Ureter (tissue), 1 donor: ENCODE results near the gene CCDC33. TPM values are rescaled to one million over a fixed set of nuclear protein-coding genes. Genes with fewer than 3 reads are reported as not detected.

ENCODE experiments used
- DNase-seq: peaks from one replicate; pipeline ENCODE4 v3.0.0-alpha.2; 2020; ENCODE audit warnings: low spot score
- total RNA-seq: library from RNA; stranded (reverse); gene quantifications from one replicate; pipeline ENCODE4 v1.2.4, GENCODE V29; 2023
- donor health status: DM: yes; HTN: yes; CAD: no.

CCDC33 gene
- total RNA-seq, 1 donor from 2014 or later, result 10.2 TPM

DNA sequence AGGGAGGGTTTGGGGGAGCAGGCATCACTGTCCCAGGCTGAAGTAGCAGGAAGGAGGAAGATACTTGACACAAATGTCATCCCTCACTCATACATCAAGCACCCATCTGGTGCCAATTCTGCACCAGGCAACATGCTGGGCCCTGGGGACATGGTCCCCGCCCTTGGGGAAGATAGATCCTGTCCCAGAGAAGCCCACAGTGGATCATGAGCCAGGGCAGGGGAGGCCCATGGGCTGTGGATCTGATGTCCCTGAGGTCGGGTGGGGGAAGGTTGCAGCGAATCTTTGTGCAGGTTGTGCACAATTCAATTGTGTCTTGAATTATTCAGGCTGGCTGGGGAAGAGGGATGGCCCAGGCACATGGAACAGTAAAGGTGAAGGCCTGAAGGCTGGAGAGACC, 6.4 kb upstream of the CCDC33 start:
- no peak for DNase-seq

DNA sequence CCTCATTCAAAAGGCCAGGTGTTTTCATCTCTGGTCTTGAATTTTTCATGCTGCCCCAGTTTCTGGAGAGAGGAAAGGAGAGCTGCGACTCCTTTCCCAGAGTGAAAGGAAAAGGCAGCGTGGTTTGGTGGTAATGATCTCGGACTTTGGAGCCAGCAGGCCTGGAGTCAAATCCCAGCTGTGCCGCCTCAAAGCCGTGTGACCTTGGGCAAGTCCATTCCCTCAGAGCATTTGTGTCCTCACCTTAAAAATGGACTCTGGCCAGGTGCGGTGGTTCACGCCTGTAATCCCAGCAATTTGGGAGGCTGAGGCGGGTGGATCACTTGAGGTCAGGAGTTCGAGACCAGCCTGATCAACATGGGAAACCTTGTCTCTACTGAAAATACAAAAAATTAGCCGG, 4.7 kb upstream of the CCDC33 start:
- DNase-seq, result no peak

DNA sequence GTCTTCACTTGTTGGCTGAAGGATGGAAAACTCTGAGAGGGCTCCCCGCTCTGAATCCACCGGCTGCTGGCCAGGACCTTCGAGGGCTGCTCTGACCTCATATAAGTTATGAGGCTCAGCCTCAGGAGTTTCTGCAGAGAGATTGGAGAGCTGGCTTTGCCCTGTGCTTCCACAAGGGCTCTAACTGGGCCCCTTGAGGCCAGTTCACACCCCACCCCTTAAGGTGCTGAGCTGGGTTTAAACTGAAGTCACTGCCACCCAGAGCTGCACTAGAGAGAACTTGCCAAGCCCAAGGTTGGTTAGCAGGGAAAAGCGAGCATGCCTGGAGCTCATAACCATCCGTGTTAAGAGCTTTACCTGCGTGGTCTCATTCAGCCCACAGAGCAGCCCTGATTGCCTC, 2.8 kb upstream of the CCDC33 start:
- DNase-seq, result no peak

DNA sequence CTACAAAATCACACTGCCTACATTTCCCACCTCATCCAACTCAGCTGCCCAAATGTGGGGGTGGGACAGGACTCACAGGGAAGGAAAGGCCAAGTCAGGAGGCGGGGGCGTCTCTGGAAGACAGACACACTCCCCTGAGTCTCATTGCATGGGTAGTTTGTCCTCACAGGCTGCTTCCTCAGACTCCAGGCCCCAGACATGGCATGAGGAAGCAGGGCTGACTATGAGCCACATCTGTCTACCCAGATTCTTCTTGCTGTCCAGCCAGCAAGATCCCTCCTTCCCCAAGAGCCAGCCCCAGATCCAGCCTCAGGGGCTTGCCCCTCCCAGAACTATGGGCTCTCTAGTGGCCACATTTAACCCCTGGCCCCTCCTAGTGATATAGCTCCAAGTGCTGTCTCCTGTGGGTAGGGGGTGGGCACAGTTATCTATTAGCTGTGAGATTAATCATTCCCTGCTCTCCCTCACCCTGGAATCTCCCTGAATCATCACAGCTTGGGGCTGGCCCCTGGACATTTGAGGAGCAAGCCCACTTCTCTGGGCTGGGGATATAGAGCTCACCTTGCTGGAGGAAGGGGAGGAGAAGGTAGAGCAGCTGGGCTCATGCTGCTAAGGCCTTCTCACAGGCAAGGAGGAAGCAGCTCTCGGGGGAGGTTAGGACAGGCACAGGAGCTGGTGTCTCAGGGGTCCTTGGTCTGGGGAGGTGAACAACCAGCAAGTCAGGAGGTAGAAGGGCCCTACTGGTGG, 2.1 kb upstream of the CCDC33 start:
- no peak for DNase-seq

DNA sequence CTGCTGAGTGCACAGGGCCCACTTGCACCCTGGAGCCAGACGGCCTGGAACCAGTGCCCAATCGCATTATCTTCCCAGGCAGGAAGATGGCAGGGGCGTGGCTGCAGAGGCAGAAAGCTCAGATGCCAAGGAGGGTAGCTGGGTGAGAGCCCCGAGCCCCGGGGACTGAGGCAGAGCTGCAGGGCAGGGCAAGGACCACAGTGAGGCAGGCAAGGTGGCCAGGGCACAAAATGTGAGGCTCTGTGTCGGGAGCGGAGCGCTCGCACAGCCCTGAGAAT, 1.6 kb upstream of the CCDC33 start:
- DNase-seq, result no peak

DNA sequence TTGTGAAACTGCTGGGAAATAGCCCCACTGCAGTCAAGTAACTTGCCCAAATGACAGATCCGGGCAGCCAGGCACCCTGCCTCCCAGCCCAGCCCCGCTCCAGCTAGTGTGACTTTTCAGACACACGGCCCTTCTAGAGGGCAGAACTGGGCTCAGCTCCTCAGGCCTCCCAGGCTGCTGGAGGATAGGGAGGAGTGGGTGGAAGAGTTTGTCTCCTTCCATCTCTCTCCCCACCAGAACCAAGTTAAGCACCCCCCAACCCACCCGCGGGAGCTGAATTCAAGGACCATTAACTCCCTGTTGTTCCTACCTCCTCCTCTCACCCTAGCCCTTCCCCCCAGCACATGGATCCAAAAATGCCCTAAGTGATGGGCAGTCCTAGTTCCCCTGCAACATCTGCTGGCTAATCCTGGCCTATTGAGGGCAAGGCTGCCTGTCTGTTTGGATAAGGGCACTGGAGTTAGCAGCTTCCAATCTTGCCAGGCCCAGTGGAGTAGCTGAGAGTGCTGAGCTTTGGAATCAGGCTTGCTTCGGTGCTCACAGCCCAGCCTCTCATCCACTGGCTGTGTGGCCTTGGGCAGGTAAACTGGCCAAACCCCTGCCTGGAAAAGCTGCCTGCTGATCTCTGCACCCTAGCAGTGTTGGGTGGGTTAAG, 3.1 kb downstream of the CCDC33 start:
- no peak for DNase-seq

DNA sequence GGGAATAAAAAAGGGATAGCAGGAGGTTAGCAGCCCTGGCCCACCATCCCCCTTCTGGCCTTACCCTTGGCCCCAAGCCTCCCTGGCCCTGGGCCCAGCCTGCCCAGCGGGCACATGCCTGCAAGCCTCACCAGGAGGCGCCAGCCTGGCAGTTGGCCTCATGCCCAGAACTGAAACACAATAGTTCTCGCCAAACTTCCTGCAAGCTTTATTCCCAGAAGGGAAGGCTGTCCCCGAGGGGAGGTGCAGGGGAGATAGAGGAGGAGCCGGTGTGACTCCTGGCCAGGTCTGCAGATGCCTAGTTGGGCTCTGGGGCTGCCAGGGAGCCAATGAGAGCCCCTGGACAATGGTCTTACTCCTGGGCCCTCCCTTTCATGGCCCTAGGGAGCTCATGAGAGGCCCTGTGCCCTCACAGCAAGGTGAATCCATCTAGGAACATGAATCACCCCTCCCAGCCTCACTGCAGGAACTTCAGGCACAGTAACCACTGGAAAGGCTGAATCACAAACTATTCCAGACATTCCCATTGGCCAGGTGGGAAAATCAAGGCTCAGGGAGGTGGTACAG, 4.0 kb downstream of the CCDC33 start:
- peak; percentile 92 for DNase-seq

DNA sequence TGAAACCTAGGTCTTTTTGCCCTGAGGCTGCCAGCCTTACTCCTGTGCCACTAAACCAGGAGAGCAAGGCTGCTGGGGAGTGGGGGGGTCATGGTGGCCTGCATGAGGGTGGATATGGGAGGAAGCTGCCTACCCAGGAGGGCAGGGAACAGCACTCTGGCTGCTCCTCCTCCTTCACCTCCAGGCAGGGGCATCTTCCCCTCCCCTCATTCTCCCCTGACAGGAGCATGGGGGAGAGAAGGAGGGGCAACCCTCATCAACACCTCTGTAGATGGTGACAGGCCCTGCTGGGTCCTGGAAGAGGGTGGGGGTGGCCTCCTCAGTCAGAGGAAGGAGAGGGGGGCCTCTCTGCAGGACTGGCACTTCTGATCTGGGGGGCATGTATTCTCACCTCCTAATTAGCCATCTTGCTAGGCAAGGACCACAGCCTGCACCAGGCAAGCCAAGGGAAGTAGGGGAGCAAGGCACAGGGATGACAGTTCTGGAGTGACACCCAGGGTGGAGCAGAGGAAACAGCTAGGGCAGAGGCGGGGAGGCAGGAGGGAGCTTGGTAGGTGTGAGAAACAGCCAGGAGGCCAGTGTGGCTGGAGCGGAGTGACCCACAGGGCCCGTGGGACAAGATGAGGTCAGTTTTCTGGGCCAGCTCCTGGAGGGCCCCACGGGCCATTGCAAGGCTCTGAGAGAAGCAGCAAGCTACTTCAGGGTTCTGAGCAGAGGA, 4.9 kb downstream of the CCDC33 start:
- DNase-seq, result no peak

DNA sequence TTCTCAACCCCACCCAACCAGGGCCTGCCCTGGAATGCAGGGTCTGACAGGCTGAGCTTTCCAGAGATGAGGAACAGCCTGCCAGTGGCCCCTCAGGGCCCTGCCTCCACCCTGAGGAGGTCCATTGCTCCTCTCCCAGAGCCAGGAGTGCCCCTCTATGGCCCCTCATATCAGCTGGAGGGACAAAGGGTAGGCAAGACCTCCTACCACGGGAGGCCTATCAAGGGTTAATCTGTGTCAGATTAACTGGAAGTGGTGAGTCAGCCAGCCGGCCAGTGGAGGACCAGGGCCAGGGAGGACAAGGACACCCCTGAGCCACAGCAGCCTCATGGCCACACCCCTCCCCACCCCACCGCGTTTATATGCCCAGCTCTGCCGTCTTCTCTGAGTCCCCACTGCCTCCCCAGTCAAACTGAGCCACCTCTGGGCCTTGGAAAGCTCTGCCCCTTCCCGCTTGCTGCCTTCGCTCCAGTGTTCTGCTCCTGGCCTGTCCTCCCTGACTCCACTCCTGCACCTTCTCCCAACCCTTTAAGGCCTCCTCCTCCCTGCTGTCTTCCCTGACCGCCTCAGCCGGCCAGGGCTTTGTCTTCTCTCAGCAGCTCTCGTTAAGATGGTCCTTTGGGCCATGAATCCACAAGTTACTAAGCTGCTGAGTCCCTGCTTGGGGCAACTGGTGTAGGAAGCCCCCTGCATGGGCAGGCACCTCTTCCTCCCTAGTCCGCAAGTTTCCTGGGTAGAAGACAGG, 6.5 kb downstream of the CCDC33 start:
- DNase-seq, result no peak

DNA sequence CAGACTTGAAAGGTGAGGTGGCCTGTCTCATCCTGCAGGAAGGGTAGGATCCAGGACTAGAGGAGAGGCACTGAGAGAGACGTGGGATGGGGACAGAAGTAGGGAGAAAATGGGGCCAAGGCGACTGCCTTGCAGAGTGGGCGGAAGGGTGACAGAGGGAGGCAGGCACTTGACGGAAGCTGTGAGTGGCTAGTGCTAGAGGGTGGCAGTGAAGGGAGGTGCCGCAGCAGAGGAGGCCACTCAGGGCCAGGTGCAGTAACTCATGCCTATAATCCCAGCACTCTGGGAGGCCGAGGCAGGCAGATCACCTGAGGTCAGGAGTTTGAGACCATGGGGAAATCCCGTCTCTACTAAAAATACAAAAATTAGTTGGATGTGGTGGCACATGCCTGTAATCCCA, 7.3 kb downstream of the CCDC33 start:
- no peak for DNase-seq

DNA sequence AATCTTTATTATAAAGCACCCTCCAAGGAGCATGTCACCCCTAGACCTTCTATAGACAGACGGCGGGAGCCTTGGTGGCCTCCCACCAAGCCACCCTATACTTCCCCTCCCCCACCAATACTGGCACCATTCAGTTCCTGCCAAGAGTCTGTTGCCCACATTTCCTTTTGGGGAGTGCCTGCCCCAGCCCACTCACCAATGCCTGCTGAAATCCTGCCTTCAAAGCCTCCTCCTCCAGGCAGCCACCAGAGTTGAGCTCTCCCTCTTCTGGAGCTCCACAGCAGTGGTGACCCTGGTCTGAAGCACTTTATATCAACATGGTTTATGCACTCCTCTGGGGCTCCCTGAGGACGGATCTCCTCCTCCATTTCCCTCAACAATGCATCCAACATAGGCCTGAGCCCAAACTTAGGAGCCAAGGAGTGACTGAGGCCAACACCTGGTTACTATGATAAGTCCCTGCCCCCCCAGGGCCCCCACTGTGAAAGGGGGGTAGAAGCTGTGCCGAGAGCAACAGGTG, 8.8 kb downstream of the CCDC33 start:
- no peak for DNase-seq

DNA sequence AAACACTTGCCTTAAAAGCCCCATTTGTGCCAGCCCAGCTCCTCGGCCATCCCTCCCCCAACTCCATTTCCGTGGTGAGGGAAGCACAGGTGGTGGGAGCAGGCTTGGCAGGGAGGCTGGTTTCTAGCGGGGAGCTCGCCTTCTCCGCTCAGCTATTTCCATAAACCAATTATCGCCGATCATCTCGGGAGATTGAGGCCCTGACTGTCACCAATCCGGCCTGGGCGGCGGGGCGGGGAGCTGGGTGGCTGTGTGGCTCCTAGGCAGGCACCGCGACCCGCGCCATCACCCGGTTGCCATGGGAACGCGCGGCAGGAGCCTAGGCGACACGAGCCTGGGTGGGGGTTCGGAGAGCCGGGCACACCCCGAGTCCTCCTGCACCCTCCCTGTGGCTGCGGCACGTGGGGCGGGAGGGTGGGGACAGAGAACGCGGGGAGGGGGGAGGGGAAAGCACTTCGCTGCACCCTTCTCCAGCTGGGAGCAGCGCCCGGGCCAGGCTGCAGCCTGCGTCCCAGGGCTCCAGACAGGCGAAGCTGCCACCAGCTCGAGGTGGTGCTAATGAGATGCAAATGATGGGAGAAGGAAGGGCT, 9.3 kb downstream of the CCDC33 start:
- DNase-seq, result no peak

DNA sequence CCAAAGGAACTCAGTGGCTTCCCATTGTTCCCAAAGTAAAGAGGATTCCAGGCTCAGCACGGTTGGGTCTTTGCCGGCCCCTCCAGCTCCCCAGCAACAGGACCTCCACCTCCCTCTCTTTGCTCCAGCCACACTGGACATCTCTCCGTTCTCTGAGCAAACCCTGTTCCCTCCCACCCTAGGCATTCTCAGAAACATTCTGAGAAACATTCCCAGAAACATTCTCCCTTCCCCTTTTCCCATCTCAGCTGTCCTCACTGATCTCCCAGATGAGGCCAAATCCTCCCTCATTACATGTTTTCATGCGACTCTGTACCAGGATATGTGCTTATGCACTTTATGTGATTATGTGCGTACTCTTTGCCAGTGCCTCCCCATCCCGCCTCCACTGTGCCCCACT, 14.1 kb downstream of the CCDC33 start:
- DNase-seq, result no peak

DNA sequence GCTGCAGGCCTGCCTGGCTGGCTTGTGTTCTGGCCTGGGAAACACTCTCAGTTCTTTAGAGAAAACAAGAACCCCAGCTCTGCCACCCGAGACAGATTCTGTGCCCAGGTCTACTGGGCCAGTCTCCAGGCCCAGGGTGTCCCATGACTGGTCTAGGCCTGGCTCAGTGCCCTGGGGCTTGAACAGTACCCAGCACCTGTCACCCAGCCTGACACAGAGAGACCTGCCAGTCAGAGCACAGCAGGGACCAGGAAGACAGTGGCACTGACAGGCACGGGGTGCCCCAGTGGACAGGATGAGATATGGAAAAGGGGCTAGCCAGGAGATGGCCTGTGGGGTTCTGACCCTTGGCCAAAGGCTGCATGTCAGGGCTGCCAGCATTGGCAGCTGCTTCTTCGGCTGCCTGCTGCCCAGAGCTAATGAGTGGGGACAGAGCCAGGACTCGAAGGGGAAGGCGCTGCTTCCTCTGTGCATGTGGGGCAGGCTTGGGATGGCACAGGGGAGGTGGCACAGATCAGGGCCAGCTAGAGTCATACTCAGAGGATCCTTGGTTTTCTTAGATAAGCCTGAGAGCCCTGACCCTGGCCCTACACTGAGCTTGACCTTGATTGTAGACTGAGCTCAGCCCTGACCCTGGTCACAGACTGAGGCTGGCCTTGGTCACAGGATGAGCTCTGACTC, 15.1 kb downstream of the CCDC33 start:
- DNase-seq, result no peak

DNA sequence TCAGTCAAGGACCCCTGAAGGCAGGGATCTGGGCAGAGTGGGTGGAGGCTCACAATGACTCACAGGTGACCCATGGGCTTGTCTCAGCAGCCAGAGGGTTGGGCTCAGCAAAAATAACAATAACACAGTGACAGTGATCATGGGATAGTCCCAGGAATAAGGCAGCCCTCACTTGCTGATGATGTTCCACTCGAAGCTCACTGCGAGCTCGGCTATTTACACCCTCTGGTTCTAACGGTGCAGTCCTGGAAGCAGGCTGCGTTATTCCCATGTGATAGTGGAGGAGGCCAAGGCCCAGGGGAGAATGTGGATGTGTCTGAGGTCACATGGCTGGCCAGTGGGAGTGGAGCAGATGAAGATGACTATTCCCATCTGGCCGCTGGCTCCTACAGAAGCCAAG, 16.2 kb downstream of the CCDC33 start:
- DNase-seq, result no peak

DNA sequence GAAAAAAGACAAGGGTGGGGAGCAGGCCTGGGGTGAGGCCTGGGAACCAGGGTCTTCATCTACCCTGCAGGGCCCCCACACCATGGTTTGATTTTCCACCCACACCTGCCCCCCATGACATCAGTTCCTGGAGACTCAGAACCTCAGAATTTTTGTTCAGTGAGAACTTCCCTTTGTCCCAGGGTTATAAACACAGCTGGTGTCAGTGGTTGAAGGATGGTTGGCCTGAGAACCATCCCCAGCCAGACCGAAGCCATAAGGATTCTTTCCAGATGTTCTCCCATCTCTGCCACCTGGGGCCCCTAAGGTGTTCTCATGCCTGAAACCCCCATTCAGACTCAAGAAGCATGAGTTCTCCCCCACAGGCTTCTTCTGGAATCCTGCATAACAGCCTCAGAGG, 16.6 kb downstream of the CCDC33 start:
- DNase-seq, result no peak

DNA sequence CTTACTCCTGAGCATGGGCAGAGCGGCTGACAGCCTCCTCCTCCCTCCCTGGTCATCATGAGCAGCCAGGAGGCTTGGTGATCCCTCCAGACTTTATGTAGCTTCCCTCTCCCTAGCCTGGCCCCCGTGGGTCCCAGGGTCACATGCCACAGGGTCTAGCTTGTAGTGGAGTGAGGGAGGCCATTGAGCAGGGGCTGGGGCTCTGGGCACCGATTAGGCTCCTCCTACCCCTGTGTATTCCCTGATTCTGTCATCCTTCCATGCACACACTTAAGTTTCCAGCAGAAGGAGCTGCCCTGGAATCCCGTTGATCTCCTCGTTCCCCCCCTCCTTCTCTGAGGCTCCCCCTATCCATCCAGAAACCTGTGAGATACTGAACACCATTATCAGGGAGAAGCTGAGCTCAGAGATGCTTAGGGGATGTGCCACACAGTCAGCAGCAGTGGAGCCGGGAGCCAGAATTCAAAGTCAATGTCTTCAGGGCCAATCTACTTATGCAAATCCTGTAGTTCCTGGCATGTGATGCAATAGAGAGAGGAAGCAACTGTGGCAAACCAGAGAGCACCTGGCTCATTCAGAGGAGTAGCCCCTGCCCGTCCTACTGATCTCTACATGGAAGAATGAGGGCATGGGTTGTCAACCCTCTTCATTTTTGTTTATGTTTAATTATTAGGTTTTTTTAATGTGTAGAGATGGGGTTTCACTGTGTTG, 17.2 kb downstream of the CCDC33 start:
- no peak for DNase-seq

DNA sequence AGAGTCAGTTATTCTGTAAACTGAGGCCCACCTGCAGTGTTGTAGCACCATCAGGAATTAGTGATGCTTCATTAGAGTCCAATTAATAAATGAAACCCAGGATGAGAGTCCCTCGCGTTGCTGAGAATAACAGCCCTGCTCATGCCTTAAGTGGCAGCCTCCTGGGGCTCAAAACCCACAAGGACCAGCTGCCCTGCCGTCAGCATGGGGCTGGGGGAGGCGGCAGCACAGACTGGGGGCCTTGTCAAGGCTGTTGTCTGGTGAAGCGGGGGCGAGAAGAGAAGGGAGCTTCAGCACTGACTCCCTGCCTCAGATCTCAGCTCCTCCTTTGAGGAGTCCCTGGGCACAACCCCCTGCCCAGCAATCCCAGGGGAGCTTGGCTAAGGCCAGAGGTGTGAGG, 21.0 kb downstream of the CCDC33 start:
- DNase-seq, result no peak

DNA sequence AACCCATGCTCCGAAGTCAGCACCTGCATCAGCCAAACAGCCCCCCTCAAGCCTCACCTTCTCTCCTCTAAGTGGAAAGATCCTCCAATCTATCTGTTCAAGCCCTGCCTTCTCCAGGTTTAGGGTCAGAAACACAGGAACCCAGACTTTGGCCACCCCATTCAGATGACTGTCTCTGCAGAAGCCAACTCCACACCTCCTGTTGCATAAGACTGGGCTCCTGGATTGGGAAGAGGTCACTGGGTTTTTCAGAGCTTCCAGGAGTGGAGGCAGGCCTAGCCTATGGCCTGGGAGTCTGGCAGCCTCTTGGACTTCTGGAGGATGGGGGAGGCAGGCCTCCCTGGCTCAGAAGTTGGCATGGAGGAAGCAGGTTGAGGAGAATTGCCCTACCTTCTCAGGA, 21.5 kb downstream of the CCDC33 start:
- no peak for DNase-seq
